Stimulated activated CD8-positive, alpha-beta memory T cell treated with anti-CD3 and anti-CD28 coated beads, Interleukin-12 subunit alpha, Interleukin-12 subunit beta, amount 100 ng/mL, for 24 hours (primary cell): Measurements from ENCODE around the gene GLTP.
"Not testable (repeated sequence)": the region's sequence is repeated elsewhere in the genome, so short reads cannot be mapped to it uniquely, and the experiment has no call there.

Source experiments
- DNase-seq: peaks from one replicate; pipeline ENCODE4 v3.0.0-alpha.2; 2020; ENCODE audit errors: extremely low read depth

The GLTP gene

DNA sequence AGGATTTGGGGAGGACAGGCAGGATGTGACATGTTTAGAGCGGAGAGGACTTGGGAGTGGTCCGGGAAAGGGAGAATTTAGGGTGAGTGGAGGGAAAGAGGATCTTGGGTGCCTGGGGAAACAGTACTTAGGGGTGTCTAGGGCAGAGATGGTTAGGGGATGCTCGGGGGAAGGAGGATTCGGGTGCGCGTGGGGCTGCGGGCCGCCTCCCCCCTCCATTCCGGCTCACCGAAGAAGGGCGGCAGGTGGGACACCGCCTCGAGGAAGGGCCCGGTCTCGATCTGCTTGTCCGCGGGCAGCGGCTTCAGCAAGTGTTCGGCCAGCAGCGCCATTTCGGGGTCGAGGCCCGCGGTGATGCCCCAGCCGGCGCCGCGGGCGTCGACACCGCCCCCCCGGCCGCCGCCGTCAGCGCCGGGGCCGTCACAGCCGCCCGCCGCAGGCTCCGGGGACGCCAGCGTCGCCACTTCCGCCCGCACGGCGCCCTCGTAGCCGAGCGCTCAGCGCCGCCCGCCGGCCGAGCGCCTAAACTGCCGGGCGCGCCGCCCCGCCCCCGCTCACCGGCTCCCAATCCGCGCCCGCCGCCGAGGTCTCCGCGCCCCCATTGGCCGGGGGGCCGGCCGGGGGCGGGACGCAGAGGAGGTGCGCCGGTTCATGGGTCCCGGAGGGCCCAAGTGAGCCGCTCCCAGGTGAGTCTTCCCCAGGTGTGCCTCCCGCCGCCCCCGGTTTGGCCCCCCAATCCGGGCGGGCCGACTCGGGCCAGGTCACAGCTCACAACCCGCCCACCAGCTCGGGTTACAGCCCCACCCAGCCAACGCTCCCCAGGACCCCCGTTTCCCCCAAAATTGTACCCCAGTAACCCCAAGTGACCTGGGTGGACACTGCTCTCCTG, at the start of gene GLTP:
Gene GLTP (minus strand): TSS at position 499 of the 889 bp plus-strand sequence. CDS start 167 bp downstream, at position 332.
- peak; percentile 67 for DNase-seq

- DNase-seq, result not testable (repeated sequence)
Measured at GRCh38 chr12:109929326-109929725, 49.0 kb upstream of the GLTP start.

DNA sequence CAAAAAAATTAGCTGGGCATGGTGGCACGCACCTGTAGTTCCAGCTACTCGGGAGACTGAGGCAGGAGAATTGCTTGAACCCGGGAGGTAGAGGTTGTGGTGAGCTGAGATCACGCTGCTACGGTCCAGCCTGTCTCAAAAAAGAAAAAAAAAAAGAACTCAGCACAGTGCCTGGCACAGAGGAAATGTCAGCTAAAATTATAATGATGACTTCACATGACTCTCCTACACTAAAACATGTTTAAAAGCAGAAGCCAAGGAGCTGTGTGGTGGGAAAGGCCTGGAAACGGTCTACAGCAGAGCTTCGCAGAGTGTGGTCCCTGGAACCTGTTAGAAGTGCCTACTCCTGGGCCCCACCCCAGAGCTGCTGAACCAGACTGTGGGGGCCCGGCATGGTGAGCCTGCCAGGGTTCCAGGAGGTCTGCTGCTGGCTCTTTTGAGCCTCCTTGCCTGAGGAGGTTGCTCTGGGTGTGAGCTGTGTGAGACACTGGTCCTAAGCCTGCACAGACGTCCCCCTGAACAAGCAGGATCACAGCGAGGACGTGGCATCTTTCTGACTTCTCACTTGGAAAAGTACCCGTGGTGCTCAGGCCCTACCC, 47.8 kb upstream of the GLTP start:
- DNase-seq, result no peak

- no peak for DNase-seq
Measured at GRCh38 chr12:109927622-109928021, 47.3 kb upstream of the GLTP start.

DNA sequence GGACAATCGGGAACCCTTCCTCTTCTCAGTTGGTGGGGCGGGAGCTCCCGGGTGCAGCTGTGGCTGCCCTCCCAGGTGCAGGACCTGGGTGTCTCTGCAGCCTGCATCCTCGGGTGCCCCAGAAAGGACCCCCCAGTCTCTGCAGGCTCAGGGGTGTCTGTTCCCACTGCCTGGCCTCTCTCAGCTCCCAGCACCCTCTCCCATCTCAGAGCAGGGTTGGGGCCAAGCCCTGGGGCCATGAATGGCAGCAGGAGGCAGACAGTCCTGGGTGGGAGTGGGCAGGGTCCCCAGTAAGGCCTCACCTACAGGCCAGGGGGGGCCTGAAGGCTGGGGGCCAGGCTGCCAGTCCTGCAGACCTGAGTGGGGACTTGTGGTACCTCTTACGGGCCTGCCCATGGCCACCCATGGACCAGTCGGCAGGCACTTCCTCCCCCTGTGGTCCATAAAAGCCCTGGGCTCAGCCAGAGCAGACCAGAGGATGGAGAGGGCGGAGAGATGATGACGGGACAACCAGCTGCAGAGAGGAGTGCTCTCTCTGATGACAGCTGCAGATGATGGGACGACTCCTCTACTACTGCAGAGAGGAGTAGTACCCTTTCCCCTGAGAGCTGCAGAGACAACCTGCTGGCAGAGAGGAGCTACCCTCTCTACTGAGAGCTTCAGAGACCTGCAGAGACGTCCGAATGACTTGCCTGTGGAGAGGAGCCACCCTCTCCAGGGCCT, 46.3 kb upstream of the GLTP start:
- no peak for DNase-seq

DNA sequence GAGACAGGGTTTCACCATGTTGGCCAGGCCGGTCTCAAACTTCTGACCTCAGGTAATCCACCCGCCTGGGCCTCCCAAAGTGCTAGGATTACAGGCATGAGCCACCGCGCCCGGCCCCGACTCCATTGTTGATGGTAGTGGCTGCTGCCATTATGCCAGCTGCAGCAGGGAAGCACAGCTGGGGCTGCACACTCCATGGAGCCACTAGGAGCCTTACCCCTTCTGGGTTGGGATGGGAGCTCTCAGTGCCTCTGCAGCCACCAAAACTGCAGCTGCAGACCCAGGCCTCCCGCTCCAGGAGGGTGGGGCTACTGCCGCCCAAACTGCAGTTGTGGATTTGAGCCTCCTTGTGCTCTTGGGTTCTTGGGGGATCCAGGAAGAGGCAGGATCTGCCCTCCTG, 45.7 kb upstream of the GLTP start:
- DNase-seq, result no peak

GRCh38 chr12:109925185-109925840, 45.0 kb upstream of the GLTP start:
- no peak for DNase-seq

DNA sequence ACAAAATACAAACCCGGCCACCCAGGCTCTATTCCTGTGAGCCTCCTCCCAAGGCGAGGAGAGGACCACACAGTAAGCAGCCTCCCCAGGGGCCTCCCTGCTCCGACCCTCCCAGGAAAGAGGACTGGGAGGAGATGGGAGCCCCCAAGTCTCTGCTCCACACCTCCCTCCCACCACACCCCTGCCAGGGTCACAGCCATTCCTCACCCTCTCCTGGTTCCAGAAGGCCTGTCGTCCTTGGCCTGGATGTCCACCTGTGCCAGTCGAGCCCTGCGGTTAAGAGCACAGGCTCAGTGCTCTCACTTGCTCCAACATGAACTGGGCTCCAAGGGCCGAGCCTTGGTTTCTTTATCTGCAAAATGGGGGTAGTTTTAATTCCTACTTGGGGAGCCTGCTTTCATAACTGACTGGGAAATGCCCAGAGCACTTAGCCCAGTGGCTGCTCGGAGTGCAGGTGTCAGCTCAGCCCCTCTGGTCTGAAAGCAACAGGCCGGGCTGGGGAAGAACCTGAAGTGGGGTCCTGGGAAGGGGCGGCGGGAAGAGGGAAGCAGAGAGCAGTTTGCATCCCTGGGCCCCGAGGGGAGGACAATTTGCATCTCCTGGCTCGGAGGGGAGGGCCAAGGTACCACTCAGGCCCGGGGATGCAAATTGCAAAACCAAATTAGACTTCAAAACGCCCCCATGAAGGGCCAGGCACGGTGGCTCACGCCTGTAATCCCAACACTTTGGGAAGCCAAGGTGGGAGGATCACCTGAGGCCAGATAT, 43.3 kb upstream of the GLTP start:
- no peak for DNase-seq

GRCh38 chr12:109923038-109923437, 42.7 kb upstream of the GLTP start:
- no peak for DNase-seq

DNA sequence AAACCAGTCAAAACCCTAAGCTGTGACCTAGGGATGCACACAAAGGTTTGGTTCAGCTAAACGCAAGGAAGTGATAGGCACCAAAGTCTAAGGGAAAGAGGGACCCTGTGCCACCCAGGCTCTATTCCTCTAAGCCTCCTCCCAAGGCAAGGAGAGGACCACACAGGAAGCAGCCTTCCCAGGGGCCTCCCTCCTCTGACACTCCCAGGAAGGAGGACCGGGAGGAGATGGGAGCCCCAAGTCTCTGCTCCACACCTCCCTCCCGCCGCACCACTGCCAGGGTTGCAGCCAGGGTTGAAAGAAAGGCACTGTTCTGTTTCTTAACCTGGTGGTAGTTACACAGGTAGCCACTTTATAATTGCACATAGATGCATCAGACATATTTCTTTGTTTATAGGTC, 41.6 kb upstream of the GLTP start:
- DNase-seq, result no peak

DNA sequence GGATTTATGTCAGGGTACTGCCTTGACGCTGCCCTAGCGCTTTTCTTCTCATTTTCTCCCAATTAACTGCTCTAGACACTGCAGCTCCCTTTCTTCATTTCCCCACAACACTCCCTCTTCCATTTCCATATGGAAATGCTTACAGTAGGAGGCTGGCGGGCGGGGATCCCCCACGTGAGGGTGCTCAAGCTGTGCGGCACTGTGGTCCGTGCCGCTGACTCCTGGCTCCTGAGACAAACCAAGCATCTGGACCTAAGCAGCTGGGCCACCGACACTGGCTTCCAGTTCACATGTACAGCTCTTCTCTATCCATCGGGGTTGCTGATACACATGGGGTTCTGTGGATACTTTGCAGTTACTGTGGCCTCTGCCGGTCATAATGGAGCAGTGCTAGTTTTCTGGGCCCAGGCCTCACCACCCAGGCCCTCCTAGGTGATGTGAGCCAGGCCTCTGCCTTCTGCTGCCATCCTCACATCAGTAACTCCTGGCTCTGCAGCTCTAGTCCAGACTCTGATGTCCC, 40.0 kb upstream of the GLTP start:
- no peak for DNase-seq

DNA sequence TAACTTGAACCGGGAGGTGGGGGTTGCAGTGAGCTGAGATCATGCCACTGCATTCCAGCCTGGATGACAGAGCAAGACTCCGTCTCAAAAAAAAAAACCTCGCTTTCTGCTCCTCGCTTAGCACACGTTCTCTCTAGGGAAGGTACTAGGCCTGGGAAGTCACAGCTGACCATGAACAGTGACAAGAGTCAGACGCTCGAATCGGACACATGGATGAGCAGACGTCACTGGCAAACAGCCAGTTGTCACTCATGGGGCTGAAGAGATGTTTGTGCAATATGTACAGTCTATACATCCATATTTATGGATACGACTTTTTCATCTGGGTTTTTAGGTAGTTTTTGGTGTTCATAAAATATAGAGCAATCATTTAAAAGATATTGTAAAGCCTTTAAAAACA, 39.1 kb upstream of the GLTP start:
- DNase-seq, result no peak

GRCh38 chr12:109916045-109916444, 35.7 kb upstream of the GLTP start:
- no peak for DNase-seq

DNA sequence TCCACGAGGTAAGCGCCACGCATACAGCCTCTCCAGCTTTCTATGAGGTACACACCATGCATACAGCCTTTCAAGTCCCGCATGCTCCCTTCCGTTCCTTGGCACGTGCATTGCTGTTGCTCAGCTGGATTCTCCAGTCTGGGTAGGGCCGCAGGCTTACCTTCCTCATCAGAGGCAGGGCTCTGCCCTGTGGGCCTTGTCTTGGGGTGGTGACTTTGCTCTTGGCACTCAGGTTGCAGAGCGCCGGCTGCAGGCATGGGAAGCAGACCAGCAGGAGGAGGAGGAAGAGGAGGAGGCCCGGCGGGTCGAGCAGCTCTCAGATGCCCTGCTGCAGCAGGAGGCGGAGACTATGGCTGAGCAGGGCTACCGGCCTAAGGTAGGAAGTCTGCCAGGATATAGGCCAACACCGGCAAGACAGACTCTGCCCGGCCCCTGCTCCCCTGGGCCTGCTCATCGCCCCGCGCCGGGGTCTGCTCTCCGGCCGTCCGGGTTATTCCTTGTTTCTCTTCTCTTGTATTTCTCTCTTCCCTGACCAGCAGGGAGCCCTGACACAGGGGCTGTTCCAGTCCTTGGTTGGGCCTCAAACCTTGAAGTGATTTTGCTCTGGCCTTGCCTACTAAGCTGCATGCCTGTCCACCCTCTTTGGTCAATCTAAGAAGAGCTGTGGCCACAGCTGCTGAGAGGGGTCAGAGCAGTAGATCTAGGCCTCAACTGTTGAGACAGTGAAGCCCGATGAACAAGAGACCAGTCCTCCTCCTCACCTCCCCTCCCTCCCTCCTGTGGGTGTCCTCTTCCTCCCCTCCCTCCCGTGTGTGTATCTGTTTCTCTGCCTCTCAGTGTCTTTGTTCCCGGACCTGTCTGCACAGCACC, 35.1 kb upstream of the GLTP start:
- DNase-seq, result no peak

DNA sequence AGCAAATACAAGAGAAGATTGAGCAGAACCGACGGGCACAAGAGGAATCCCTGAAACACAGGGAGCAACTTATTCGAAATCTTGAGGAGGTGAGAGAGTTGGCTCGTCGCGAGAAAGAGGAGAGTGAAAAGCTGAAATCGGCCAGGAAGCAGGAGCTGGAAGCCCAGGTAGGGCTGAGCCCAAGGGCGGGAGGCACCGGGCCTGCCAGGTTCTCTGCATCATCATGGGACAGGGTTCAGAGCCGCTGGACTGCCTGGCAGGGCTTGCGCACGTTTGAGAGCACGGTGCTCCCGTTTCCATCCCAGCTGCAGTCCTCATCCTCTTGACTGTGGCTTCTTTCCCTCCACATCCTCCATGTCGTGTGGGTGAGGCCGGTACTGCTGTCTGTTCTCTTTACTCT, 34.1 kb upstream of the GLTP start:
- no peak for DNase-seq

GRCh38 chr12:109912855-109913321, 32.5 kb upstream of the GLTP start:
- DNase-seq, result no peak

DNA sequence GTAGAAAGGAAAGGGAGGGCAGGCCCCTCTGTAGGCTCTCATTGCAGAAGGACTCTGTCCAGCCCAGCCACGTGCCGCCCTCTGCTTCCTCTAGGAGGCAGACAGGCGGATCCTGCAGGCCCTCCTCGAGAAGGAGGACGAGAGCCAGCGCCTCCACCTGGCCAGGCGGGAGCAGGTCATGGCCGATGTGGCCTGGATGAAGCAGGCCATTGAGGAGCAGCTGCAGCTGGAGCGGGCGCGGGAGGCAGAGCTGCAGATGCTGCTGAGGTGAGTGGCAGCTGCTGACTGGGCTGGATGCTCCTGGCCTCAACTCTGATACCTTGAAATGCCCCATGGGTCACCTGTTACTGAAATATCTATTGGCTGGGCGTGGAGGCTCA, 30.6 kb upstream of the GLTP start:
- no peak for DNase-seq

DNA sequence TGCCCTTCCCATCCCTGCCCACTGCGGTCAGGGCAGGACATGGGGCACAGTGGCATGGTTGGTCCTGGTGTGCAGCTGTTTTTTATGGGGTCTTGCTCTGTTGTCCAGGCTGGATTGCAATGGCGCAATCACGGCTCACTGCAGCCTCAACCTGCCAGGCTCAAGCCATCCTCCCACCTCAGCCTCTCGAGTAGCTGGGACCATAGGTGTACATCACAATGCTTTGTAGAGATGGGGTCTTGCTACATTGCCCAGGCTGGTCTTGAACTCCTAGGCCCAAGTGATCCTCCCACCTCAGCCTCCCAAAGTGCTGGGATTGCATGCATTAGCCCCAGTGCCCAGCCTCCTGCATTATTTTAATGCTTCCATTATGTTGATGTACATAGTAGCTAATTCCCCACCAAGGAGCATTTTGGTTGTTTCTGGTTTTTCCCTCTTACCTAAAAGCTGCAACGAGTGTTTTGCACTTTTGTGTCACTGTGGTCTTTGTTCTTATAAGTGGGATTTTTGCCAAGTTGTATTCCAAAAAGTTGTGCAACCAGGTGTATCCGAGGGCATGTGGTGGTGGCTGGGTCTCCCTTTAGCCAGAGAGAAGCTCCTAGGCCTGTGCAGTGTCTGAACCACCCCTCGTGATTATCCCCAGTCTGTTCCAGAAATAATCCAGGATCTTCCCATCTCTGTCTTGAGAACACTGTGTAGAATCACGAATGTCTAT, 30.1 kb upstream of the GLTP start:
- DNase-seq, result no peak

DNA sequence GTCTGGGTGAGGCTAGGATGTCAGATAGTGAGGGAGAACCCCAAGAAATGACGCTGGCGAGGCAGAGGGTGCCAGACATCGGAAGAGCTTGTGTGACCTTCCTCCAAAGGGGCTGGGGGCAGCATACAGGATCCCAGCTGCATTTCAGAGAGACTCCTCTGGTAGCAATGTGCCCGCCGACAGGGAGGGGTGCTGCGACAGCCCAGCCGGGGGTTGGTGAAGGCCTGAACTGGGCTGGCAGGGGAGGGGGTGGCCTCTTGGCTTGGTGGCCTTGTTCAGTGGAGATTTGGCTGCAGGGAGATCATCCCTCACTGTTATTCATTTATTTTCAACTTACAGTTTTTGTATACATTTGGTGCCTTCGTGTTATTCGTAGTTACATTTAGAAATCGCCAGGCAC, 25.0 kb upstream of the GLTP start:
- DNase-seq, result no peak
